ENCODE data around the gene HLA-DMB. TPM values are rescaled to one million over a fixed set of nuclear protein-coding genes. Genes with fewer than 3 reads are reported as not detected.
A peak's percentile ranks its signal among the peaks of the same experiment; 100 is the strongest.

Gene HLA-DMB
- total and polyA plus RNA-seq, 10 of the 15 experiments (the other 5 are each of a cell fraction or from before 2014, with no cell fraction given) = 114 to 173 (median 150) TPM

- Histone ChIP-seq H3K4me1 (ENCODE audit: control insufficient read depth, insufficient read depth, low read length) (peaks cover 8% of the 10 kb centered on the region), H3K79me2 (ENCODE audit: control insufficient read depth, insufficient read depth, low read length) (peaks cover 70% of the 10 kb centered on the region), H3K4me2 (ENCODE audit: control insufficient read depth, insufficient read depth) (peak within 1 kb of the TSS; percentile 98), H3K4me3 (peak within 1 kb of the TSS; percentile 90), H3K9me3 (replicated peaks; ENCODE audit: control insufficient read depth, insufficient read depth, low read length) (no peaks in the 10 kb centered on the region), H2AFZ (ENCODE audit: control insufficient read depth, low read depth, low read length) (peak within 1 kb of the TSS; percentile 88), H3K9ac (ENCODE audit: control insufficient read depth, insufficient read depth, low read length) (peak within 1 kb of the TSS; percentile 100), H4K20me1 (ENCODE audit: control insufficient read depth, insufficient read depth) (peaks cover 8% of the 10 kb centered on the region), H3K27me3 (replicated peaks in 1 of 2; ENCODE audit: control insufficient read depth in 2 of 2, insufficient read depth in 2 of 2, low read length in 1 of 2) (no peaks in the 10 kb centered on the region), H3K27ac (ENCODE audit: control insufficient read depth, insufficient read depth) (peak within 1 kb of the TSS; percentile 100), H3K36me3 (ENCODE audit: control insufficient read depth in 2 of 2, insufficient read depth in 2 of 2, low read length in 1 of 2) (peaks cover 5 to 9% of the 10 kb centered on the region in 2 experiments; a peak in 3 of 4 replicates)
- peak; percentile 47 for ATAC-seq
- SMC1A ChIA-PET (ENCODE audit: uncharacterized antibody, unreplicated experiment) = interaction anchor here (0.6 to 17.2 kb wide), 8 partner anchors 14 to 106 kb away, joined by 3 to 347 read pairs (median 13); partner anchors contain the start of genes HLA-DMA and HLA-DMB
- CTCF ChIA-PET = interaction anchor here (1.0 to 13.8 kb wide), 13 partner anchors 12 to 101 kb away, joined by 3 to 243 read pairs (median 12); partner anchors contain the start of genes HLA-DMA and HLA-DMB
- intact Hi-C loops (cut with micrococcal nuclease; ENCODE audit: unreplicated experiment) = no loop called here
- RAD21 ChIA-PET (ENCODE audit: unreplicated experiment) = interaction anchor here (1.0 to 12.2 kb wide), 10 partner anchors 12 to 130 kb away, joined by 3 to 224 read pairs (median 7); partner anchors contain the start of genes HLA-DMA, HLA-DMB, PSMB8 and TAP2
- FAIRE-seq = peak; percentile 31
- in situ Hi-C loops (cut with MboI) = loop anchor here (25.0 kb wide), 2 partner anchors 1406 to 1694 kb away; partner anchors contain the start of gene LTA
- under 1% methylated on average over 55 of the region's 62 CpGs for WGBS (ENCODE audit: insufficient coverage, insufficient replicate concordance, low lambda C conversion rate, missing lambda C conversion rate)
- POLR2A ChIA-PET = interaction anchor here (0.8 to 16.6 kb wide), 20 partner anchors 12 to 346 kb away, joined by 3 to 486 read pairs (median 4); partner anchors contain the start of genes HLA-DMA, HLA-DMB, HLA-DPA1 and HLA-DPB1
- DNase-seq (ENCODE audit: low read depth, low spot score) = peak; percentile 93
- TSS peak; percentile 68 for BruUV-seq (replicated peaks)
- TF ChIP-seq CREB1 (IDR thresholded peaks at IDR 0.05; ENCODE audit: low read depth) (no peak), RELA (IDR thresholded peaks at IDR 0.05; ENCODE audit: borderline replicate concordance, partially characterized antibody) (peak; percentile 22), MLLT1 (IDR thresholded peaks at IDR 0.05) (0 out of 2 replicates have a peak, but pooled peaks have one; percentile 72), TCF3 (IDR thresholded peaks at IDR 0.05; ENCODE audit: borderline replicate concordance, insufficient read depth, low read depth, low read length) (0 out of 2 replicates have a peak, but pooled peaks have one; percentile 31), LARP7 (IDR thresholded peaks at IDR 0.05) (peak; percentile 85), SKIL (IDR thresholded peaks at IDR 0.05; ENCODE audit: low read depth, poor library complexity, severe bottlenecking) (no peak), ELK1 (IDR thresholded peaks at IDR 0.05; ENCODE audit: low read depth, low read length) (0 out of 2 replicates have a peak, but pooled peaks have one; percentile 4), FOXK2 (IDR thresholded peaks at IDR 0.05) (0 out of 2 replicates have a peak, but pooled peaks have one; percentile 30), BHLHE40 (IDR thresholded peaks at IDR 0.05; ENCODE audit: borderline replicate concordance in 1 of 2, low read depth in 2 of 2, low read length in 1 of 2) (peak in 1 of 2 experiments; percentile 85; a peak in 2 of 4 replicates), TAF1 (IDR thresholded peaks at IDR 0.05; ENCODE audit: borderline replicate concordance, low read depth, low read length) (peak; percentile 71), TARDBP (IDR thresholded peaks at IDR 0.05; ENCODE audit: borderline replicate concordance) (peak; percentile 20; the same call in 1 of the 2 replicates), TCF12 (IDR thresholded peaks at IDR 0.05; ENCODE audit: low read depth, low read length) (peak; percentile 43; the same call in 1 of the 2 replicates), IRF4 (IDR thresholded peaks at IDR 0.05; ENCODE audit: low read depth, low read length) (0 out of 2 replicates have a peak, but pooled peaks have one; percentile 6), NRF1 (conservative IDR thresholded peaks at IDR 0.05; ENCODE audit: low read depth, low read length) (peak; percentile 95), ZNF207 (IDR thresholded peaks at IDR 0.05; ENCODE audit: borderline replicate concordance) (no peak), GATAD2B (conservative IDR thresholded peaks at IDR 0.05; ENCODE audit: low read depth) (peak; percentile 85), MYC (IDR thresholded peaks at IDR 0.05; ENCODE audit: insufficient read depth, insufficient read length, insufficient replicate concordance, low read length, severe bottlenecking) (peak; percentile 95)
Observed at GRCh38 chr6:32968093-32968866, 27.5 kb upstream of the HLA-DMB start, which contains the start of gene BRD2. Gene BRD2 (plus strand): TSS chr6:32968594. CDS start chr6:32972899, 4,305 bp downstream.

All from GM12878 (cell line).